Neural cell (in vitro differentiated cells): ENCODE data around the gene NCOA3.
"Not testable (repeated sequence)": the region's sequence is repeated elsewhere in the genome, so short reads cannot be mapped to it uniquely, and the experiment has no call there.

Source experiments
- CTCF ChIP-seq: fragments of 450-650 bp; IDR thresholded peaks from 2 replicates; pipeline ENCODE4 v1.5.1; 2014; ENCODE audit warnings: antibody characterized with exemption, mild to moderate bottlenecking, moderate library complexity; ENCODE audit not compliant: poor library complexity, severe bottlenecking
- EZH2 ChIP-seq: fragments of 200-600, 300-800 bp; shearing (Covaris generic), sonication (generic); IDR thresholded peaks from 2 replicates; pipeline ENCODE4 v1.6.1; 2014; ENCODE audit warnings: antibody characterized with exemption, low read length, borderline replicate concordance, mild to moderate bottlenecking; ENCODE audit not compliant: insufficient read depth, poor library complexity, severe bottlenecking
- RAD21 ChIP-seq: fragments of 450-650 bp; conservative IDR thresholded peaks from 2 replicates; pipeline ENCODE4 v1.6.1; 2014; ENCODE audit warnings: antibody characterized with exemption, mild to moderate bottlenecking, moderate library complexity
- REST ChIP-seq: IDR thresholded peaks from 2 replicates; pipeline ENCODE4 v1.6.1; 2012; ENCODE audit warnings: borderline replicate concordance
- TAF1 ChIP-seq: IDR thresholded peaks from 2 replicates; pipeline ENCODE4 v1.6.1; 2012; ENCODE audit warnings: low read depth

- not testable (repeated sequence) for TF ChIP-seq EZH2, CTCF, REST, RAD21, TAF1
Observed at GRCh38 chr20:47553594-47554235, 52.0 kb downstream of the NCOA3 start.
